AG08396 (cell line): ENCODE measurements around the gene ANO8.

Source experiments
- DNase-seq: peaks from one replicate; pipeline ENCODE4 v3.0.0; 2012; ENCODE audit warnings: low spot score, mixed read lengths

The ANO8 gene

GRCh38 chr19:17328517-17329365, 5.9 kb downstream of the ANO8 start:
- DNase-seq = no peak

GRCh38 chr19:17327654-17328516, 6.8 kb downstream of the ANO8 start:
- no peak for DNase-seq

GRCh38 chr19:17327068-17327653, 7.5 kb downstream of the ANO8 start:
- no peak for DNase-seq

- no peak for DNase-seq
These were observed 8.1 kb downstream of the ANO8 start for GRCh38 chr19:17326595-17326966.

GRCh38 chr19:17325881-17326594, 8.6 kb downstream of the ANO8 start:
- DNase-seq = peak; percentile 74

- DNase-seq = no peak
These were observed 9.5 kb downstream of the ANO8 start for GRCh38 chr19:17325133-17325532.

- no peak for DNase-seq
These were observed 10.1 kb downstream of the ANO8 start for GRCh38 chr19:17324357-17325114.

GRCh38 chr19:17323964-17324332, 10.7 kb downstream of the ANO8 start:
- no peak for DNase-seq

GRCh38 chr19:17323300-17323963, 11.2 kb downstream of the ANO8 start:
- no peak for DNase-seq

- no peak for DNase-seq
These were observed 11.8 kb downstream of the ANO8 start for GRCh38 chr19:17322854-17323253.

GRCh38 chr19:17321655-17322489, 12.8 kb downstream of the ANO8 start:
- DNase-seq = no peak

- no peak for DNase-seq
These were observed 14.2 kb downstream of the ANO8 start for GRCh38 chr19:17320435-17320834.

- no peak for DNase-seq
These were observed 15.0 kb downstream of the ANO8 start for GRCh38 chr19:17319473-17320238.

- DNase-seq = no peak
These were observed 15.7 kb downstream of the ANO8 start for GRCh38 chr19:17318966-17319365.

GRCh38 chr19:17314007-17314593, 20.6 kb downstream of the ANO8 start:
- no peak for DNase-seq

GRCh38 chr19:17312189-17313113, 22.2 kb downstream of the ANO8 start:
- DNase-seq = no peak

GRCh38 chr19:17311455-17312188, 23.0 kb downstream of the ANO8 start:
- DNase-seq = no peak
